GM21390 (cell line): ENCODE results near the gene RNU1-2.
"Not testable (repeated sequence)": the region's sequence is repeated elsewhere in the genome, so short reads cannot be mapped to it uniquely, and the experiment has no call there.

Experiments
- ATAC-seq: cut with Tn5 transposase; IDR thresholded peaks from one replicate; pipeline ENCODE4 v1.9.1; 2021; ENCODE audit not compliant: unreplicated experiment

Gene RNU1-2

DNA sequence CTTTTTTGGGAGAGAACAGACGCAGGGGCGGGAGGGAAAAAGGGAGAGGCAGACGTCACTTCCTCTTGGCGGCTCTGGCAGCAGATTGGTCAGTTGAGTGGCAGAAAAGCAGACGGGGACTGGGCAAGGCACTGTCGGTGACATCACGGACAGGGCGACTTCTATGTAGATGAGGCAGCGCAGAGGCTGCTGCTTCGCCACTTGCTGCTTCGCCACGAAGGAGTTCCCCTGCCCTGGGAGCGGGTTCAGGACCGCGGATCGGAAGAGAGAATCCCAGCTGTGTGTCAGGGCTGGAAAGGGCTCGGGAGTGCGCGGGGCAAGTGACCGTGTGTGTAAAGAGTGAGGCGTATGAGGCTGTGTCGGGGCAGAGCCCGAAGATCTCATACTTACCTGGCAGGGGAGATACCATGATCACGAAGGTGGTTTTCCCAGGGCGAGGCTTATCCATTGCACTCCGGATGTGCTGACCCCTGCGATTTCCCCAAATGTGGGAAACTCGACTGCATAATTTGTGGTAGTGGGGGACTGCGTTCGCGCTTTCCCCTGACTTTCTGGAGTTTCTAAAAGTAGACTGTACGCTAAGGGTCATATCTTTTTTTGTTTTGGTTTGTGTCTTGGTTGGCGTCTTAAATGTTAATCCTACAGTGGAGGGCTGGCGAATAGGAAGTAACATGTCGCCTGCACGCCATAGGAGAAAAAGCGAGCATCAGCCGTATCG lies at the start of gene RNU1-2:
Gene RNU1-2 (plus strand): TSS at position 383 of the 718 bp plus-strand sequence.
- ATAC-seq: peak; percentile 99

DNA sequence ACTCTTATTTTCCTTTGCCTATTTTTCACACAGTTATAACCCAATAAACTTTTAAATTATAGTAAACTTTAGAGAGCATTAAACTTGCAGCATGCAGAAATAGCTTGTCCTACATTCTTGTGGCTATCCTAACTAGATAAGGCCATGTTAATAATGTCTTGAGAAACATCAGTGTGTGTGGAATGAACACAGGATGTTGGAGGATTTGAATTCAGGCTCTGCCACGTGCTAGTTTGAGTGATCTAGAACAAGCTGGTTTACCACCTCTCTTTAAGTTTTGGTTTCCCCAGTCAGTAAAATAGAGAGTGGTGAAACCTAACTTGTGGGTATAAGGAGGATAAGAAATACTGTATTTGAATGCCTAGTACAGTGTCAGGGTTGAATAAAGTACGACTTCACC lies 39.6 kb upstream of the RNU1-2 start:
- ATAC-seq: not testable (repeated sequence)

DNA sequence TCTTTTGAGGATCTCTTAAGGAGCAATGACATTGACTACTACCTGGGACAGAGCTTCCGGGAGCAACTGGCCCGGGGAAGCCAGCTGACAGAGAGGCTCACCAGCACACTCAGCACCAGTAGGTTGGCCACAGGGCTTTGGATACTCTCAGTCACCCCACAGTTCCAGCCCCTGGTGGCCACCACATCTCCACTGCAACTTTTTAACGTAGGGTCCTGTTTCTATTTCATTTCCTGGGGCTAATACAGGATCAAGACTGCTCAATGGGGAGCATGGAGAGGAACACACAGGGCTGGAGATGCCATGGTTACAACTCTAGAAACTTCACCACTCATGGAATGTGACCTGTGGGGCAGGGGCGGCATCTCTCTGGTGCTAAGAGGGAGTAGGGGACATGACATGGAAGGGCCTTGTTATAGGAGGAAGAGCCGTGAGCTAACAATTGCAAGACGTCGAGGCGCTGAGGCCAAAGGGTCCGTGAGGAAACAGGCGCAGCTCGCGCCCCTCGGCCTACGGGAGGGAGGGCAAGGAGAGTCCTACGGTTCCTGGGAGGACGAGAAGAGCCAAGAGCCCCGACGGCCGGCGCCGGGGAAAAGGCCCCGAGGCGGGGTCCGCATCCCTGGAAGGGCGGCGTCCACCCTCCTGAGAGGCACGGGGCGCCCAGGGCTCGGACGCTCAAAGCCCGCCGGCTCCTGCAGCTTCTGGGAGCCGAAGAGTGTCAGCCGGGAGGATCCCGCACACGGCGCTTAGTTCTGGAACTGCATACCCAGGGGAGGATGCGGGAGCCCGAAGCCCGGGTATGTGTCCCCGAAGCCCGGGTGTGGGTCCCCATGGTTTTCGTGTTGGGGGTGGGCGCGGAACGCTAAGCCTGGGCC lies 36.4 kb upstream of the RNU1-2 start:
- ATAC-seq: not testable (repeated sequence)

DNA sequence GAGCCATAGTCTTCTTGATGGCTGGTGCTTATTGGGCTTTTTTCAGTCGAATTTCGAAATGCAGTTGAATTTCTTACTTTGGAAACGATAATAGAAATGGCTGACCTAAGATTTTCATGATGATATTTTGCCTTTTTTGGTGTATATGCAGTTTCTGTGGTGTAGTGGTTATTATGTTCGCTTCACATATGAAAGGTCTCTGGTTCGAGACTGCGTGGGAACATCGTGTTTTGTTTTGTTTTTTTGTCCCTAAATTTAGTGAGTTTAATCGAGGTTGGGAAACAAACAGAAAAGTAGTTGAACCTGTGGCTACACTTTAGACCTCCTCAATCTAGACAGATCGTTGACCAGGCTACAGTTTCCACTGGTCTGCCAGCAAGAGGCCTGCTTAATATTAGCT lies 35.7 kb upstream of the RNU1-2 start:
- ATAC-seq: not testable (repeated sequence)

DNA sequence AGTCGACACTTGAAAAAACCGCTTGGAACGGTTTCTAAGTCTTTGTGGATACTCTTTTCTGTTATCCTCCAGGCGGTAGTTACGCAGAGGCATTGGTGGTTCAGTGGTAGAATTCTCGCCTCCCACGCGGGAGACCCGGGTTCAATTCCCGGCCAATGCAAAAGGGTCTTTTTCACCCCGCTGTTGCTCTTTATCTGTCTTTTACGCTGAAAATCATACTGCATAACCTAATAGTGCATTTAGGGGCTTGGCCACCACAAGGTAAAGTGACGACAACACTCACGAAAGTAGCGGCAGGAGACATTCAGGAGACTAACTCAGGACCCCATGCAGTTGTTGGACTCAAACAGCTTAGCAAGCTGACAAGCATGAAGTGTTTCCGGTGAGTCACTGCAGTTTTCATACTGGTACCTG lies 33.9 kb upstream of the RNU1-2 start:
- not testable (repeated sequence) for ATAC-seq

DNA sequence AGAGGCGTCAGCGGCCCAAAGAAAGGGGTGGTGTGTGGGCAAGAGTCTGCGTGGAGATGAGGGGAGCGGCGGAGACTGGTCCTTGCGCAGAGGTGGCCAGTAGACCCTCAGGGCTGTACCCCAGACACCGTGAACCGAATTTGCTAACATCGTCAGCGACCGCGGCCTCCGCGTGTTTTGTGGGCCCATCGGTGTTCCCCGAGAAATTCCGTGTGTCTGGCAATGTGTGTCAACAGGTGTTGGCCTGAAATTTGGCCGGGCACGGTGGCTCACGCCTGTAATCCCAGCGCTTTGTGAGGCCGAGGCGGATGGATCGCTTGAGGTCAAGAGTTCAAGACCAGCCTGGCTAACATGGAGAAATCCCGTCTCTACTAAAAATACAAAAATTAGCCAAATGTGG lies 33.4 kb upstream of the RNU1-2 start:
- ATAC-seq: not testable (repeated sequence)

DNA sequence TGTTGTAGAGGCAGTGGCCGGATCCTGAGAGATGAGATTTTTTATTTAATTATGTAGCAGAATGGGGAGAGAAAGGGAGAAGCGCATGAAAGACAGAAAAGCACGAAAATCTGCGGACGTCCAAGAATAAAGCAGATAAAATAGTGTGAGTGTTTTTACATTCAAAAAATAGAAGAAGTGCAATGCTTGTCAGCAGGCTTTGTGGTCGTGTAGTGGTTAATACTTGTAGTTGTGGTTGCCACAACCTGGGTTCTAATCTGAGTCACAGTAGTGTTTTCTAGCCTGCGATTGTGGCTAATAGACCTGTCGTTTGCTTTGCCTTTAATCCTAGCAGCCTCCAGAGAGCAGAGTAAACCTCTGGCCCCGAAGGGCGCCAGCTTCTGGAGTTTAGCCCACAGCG lies 32.8 kb upstream of the RNU1-2 start:
- ATAC-seq: not testable (repeated sequence)

DNA sequence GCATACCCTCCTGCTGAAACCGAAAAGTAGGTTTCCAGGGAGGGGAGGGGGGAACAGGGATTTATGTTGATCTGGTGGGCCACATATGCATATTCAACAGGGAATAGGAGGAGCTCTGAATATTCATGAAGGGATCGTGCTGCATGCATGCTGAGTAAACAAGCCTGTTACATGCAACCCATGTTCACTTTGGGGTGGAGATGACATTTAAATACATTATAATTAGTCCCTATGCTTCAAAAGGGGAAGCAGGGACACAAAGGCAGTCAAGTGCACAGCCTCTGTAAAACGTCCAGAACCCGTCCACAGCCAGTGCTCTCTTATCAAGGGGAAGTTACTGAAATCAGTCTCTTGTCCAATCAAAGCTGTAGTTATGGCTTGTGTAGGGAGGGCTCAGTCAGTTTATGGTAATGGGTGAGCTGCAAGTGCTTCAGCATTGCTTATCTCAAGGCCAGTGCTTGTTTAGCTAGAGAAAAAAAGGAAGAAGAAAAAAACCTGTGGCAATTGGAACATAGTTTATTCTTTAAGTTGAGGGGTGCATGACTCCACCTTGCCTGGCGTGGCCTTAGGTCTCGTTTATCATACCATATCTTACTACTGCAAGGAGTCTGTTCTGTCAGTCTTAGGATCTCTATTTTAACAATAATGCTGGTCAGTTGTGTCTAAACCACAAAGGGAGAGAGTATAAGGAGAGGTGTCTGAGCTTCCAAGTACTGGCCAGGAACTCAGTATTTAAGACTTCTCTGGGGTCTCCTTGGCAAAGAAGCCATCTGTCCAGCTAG lies 28.7 kb upstream of the RNU1-2 start:
- not testable (repeated sequence) for ATAC-seq

DNA sequence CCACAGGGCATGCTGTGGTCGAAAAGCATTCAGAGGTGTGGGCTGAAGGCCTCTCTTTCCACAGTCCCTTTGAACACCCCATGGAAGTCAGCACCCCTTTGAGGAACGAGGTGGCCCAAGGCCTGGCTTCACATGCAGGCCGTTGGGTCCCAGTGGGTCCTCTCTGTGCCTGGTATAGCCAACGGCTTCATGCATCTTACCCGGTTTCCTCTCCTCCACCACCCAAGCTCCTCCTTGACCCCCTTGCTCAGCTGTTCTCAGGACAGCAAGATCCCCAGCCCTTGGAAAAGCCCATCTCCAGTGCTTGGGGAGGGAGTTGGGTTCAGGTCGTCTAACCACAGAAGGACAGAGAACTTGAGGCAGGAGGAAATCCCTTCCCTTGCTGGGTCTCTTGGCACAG lies 27.0 kb upstream of the RNU1-2 start:
- not testable (repeated sequence) for ATAC-seq

DNA sequence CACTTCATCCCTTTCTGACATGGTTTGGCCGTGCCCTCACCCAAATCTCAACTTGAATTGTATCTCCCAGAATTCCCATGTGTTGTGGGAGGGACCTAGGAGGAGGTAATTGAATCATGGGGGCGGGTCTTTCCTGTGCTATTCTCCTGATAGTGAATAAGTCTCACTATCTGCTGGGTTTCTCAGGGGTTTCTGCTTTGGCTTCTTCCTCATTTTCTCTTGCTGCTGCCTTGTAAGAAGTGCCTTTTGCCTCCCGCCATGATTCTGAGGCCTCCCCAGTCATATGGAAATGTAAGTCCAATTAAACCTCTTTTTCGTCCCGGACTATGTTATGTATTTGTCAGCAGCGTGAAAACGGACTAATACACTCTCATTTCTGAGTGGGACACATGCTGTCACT lies 25.8 kb upstream of the RNU1-2 start:
- not testable (repeated sequence) for ATAC-seq

DNA sequence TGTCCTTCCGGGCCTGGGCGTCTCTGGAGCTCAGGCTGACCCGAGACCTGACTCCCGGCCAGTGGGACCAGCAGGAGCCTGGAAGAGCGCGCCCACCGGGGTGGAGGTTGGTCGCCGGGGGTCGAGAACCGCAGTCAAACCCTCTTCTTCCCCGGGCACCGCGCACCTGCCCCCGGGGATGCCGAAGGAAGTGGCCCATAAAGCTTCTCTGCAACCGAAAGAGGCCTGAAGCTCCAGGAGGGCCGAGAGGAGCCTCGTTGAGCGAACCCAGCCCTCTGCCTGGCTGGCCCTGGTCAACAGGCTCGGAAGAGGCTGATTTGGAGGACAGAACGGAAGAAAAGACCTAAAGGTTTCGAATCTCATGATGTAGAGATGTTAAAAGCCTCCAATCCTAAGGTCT lies 24.6 kb upstream of the RNU1-2 start:
- ATAC-seq: not testable (repeated sequence)

DNA sequence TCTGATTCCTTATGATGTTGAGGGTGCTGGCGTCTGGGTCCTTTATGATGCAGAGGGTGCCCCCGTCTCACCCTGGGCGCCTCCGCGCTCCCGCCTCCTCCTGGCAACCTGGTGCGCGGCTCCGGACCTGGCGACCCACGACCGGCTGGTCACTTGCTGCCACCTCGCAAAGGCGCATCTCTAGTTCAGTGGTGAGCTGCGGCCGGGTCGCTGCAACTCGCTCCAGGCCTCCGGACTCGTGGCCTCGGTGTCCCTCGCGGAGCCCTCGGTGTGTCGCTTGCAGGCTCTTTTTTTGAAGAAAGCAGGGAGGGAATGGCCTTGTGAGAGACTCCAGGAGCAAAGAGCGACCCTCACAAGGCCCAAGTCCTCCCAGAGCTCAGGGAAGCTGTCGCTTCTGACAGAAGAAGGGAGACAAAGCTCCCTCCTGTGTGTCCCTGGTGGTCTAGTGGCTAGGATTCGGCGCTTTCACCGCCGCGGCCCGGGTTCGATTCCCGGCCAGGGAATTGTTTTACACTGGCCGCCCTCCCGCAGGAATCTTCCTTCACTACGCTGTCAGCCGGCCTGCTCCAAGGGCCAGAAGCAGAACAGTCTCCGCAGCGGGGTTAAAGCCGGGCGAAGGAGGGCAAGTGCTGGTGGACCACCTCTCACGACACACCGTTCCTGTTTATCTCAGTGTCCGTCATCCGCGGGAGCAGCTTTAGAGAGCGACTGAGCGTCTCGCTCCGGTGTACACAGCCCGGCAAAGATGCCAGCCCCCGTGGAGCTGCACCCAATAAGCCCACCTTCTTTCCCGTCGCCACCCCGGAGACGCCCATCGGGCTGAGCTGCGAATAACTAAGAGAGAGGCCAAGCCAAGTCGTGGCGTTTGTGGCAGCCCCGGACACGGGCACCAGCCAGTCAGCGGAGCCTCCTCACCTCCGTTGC lies 23.4 kb upstream of the RNU1-2 start:
- ATAC-seq: not testable (repeated sequence)

DNA sequence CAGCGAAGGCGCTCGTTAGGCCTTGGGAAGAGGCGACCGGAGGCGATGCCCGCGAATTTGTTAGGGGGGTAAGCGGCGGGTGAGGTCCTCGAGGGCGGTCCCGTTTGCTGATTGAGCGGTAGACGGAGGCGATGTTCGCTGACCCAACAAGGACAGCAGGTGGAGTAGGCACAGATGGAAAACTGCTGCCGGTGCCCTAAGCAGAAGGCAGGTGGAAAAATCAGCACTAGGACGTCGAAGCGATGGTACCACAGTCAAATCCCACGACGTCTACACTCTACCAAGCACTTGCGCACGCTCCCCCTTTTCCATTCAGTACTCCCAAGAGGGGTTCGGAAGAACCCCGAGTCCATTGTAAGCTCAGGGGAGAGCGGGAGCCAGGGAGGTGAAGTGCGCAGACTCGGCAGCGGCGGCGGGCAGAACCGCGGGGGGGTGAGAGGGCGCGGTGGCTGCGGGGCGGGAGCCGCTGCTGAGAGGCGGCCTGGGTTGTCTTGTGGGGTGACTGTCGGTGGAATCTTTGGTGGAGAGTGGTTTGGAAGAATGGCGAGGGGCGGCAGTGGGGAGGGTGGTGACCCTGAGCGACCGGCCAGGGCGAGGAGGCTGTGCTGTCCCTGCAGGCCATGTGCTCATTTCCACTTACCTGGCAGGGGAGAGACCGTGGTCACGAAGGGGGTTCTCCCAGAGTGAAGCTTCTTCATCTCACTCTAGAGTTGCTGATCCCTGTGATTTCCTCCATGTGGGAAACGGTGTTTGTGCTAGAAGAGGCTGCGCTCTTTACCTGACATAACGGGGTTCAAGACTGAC lies 22.5 kb upstream of the RNU1-2 start:
- ATAC-seq: not testable (repeated sequence)

DNA sequence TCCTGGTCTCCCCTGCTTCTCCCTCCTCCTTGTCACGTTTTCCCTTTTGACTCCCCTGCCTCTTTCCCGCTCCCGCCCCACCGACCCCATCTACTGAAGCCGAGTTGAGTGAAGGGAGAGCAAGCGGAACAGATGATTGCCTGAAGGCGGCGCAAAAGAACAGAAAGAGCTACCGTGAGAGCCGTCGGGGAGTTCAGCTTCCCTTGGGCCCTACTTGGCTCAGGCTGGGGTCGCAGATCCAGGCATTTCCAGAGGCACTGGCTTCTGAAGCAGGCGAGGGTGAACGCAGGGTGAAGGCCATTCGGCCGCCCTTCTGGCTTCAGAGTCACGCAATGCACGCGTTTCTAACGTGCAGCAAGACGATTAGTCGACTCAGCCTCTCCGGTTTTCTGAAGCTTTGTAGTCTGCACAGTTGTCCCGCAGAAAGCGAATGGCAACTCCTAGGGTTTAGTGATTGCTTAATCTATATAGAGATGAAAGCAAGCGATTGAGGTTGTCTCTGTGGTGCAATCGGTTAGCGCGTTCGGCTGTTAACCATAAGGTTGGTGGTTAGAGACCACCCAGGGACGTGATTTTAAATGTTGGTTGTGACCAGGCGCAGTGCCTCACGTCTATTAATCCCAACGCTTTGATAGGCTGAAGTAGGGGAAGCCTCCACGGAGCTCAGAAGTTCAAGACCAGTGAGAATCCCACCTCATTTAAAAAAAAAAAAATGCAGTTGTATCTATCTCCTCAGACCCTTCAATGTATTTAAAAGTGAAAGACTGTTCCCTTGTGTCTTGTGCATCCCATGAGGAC lies 20.6 kb upstream of the RNU1-2 start:
- not testable (repeated sequence) for ATAC-seq

DNA sequence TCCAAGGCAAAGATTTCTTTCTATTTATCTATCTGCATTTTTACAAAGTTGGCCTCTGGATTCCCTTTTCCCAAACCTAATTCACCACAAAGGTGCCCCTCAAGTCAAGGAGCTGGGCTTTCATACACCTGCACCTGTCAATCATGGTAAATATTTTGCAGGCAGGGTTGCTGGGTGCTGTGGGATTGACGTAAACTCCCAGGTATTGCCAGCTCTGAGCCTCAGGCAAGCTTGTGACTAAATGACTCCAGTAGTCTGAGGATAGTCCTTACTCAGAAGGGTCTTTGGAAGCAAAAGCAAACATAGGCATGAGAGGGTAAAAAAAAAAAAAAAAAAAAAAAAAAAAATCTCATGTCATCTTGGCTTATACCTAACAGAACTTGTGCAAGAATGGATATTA lies 14.0 kb upstream of the RNU1-2 start:
- ATAC-seq: not testable (repeated sequence)

DNA sequence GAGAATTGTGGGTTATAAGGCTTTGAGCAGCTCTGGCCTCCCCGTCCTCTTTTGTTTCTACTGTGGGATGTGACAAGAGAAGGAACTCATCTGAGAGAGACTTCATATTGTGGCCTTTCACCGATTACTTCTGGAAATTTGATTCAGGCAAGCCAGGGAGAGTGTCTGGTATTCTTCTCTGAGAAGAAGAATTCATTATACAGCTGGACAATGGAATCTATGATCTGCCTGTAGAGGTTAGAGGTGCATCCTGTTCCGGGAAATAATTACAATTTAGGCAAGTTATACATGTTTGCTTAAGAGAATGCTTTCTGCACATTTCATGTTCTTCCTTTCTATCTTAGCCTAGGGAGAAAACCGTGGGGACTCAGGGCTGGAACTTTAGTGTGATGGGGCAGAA lies 12.8 kb upstream of the RNU1-2 start:
- ATAC-seq: no peak

DNA sequence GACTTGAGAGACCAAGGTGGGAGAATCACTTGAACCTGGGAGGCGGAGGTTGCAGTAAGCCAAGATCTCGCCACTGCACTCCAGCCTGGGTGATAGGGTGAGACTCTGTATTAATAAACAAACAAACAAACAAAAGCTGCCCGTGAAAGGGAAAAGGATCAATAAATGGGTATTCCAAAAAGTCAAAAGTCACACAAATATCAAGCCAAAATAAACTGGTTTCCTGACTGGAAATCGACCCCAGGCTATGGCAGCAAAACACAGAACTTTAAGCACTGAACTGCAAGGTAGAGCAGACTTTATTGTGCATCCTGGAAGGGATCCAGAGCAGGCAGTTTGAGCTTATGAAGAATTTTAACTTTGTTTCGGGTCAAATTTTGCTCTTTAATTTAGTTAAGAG lies 11.3 kb upstream of the RNU1-2 start:
- ATAC-seq: not testable (repeated sequence)

DNA sequence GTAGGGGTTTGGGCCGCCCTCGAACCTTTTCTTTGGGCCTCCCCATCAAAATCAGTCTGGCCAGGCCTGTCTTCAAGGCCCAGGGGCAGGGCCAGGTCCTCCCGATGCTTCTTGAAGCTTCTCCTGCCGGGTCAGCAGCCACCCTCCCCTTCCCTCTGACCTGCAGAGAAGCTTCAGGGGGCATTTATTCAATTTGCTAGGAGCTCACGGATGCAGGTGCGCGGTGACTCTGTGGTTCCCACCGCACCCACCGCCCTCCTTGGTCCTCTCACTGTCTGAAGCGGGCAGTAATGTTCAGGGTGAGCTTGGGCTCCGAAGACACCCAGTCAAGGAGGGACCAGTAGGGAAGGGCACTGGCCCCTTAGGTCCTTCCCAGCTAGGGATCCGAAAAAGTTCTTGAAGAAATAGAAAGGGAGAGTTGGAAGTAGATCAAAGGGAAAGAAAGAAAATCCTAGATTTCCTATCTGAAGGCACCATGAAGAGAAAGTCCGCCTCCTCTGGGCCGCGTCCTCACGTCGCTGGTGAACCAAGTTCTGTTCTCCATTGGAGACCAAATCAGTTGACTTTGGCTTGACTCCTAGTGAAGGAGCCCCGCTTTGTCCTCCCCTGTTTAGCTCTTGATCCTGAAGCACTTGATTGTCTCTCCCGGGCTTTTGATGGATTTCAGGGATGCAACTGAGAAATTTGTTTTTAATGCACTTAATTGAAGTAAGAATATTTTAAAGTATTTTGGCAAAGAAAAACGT lies 8.7 kb upstream of the RNU1-2 start:
- no peak for ATAC-seq
